ENCODE results near the gene SLC15A4. TPM values are rescaled to one million over a fixed set of nuclear protein-coding genes. Genes with fewer than 3 reads are reported as not detected.

SLC15A4 gene
- total and polyA plus RNA-seq, 9 of the 15 experiments (the other 6 are each of a cell fraction or from before 2014, with no cell fraction given), result 5.5 to 20.8 (median 10.1) TPM

DNA sequence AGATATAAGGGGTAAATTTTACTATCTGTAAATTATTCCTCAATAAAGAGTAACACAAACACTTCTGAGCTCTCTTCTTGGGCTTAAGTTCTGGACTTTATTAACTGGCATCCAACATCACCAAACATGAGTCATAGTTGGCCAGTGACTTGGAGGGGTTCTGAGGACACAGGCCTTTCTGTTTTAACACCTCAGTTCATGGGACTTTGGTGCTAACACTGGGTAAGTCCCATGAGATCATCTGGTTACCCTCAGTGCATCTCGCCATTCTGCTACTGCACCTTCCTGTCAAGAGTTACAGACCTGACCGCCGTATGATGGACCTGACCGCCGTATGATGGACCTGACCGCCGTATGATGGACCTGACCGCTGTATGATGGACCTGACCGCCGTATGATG is 9.9 kb downstream of the SLC15A4 start:
- Histone ChIP-seq H3K4me1 (replicated peaks in 1 of 2; ENCODE audit: control insufficient read depth in 2 of 2, insufficient read depth in 2 of 2, low read length in 2 of 2) (peaks cover 5 to 12% of the 10 kb centered on the region in 2 experiments; a peak in 3 of 5 replicates), H3K4me2 (ENCODE audit: insufficient read depth, low read length) (no peak overlapping the region), H3K79me2 (ENCODE audit: control insufficient read depth, insufficient read depth, low read length) (peaks cover 61% of the 10 kb centered on the region), H2AFZ (ENCODE audit: low read depth, low read length) (no peak overlapping the region), H3K27ac (ENCODE audit: extremely low read depth, low read depth, low read length) (no peak overlapping the region), H3K9me3 (replicated peaks; ENCODE audit: control insufficient read depth, insufficient read depth, low read depth, low read length) (no peaks in the 10 kb centered on the region), H3K27me3 (ENCODE audit: control insufficient read depth in 2 of 2, insufficient read depth in 2 of 2, low read length in 2 of 2) (no peaks in the 10 kb centered on the region), H3K9ac (ENCODE audit: insufficient read depth in 1 of 2, low read depth in 2 of 2, low read length in 2 of 2) (no peak overlapping the region), H3K36me3 (ENCODE audit: control insufficient read depth, insufficient read depth, low read length) (peaks cover 47% of the 10 kb centered on the region), H3K9me1 (ENCODE audit: control insufficient read depth, insufficient read depth, low read length) (no peaks in the 10 kb centered on the region), H4K20me1 (replicated peaks; ENCODE audit: control insufficient read depth, insufficient read depth, low read length) (no peaks in the 10 kb centered on the region; the same call in 1 of the 2 replicates), H3K4me3 (no peak overlapping the region)
- ChIA-PET CTCF (ENCODE audit: low intra/inter-chr PET ratio) (no interaction called here), POLR2A (no interaction called here)
- 83% methylated on average over 10 of the region's 10 CpGs for WGBS (ENCODE audit: insufficient coverage, low coverage, missing lambda C conversion rate)
- no peak for ATAC-seq
- no peak for FAIRE-seq
- no TSS peak for BruUV-seq (replicated peaks)
- intact Hi-C loops (cut with micrococcal nuclease) (no loop called here), in situ Hi-C loops (cut with MboI) (no loop called here)
- TF ChIP-seq ZNF764 (CRISPR knock-in tag; IDR thresholded peaks at IDR 0.05; ENCODE audit: low read depth), result no peak
- no peak for TF ChIP-seq NFIX (CRISPR knock-in tag; IDR thresholded peaks at IDR 0.05; ENCODE audit: low read depth)
- no peak for TF ChIP-seq GATA2 (CRISPR knock-in tag; IDR thresholded peaks at IDR 0.05)
- no peak for TF ChIP-seq PPARD (CRISPR knock-in tag; IDR thresholded peaks at IDR 0.05)
- TF ChIP-seq ZNF778 (CRISPR knock-in tag; IDR thresholded peaks at IDR 0.05), result no peak
- no peak for DNase-seq (ENCODE audit: extremely low read depth in 1 of 4, low spot score in 3 of 4)

DNA sequence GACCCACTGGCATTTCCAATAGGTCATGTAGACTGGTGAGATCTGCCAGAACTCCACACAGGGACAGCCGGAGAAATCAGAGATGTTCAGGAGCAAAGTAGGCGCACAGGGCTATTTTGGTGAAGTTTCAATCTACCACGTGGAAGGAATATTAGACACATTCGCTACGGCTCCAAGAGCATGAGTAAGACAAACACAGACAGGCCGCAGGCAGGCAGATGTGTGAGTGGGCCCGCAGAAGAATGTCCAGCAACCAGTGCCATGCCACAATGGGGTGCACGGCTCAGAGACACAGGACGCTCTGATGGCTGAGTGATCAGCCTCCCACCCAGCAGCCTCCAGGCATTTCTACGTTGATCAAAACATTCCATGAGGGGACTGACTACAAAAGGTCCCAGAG is 10.4 kb downstream of the SLC15A4 start:
- H3K9me3 ChIP-seq (replicated peaks; ENCODE audit: control insufficient read depth, insufficient read depth, low read depth, low read length), result no peaks in the 10 kb centered on the region
- H3K36me3 ChIP-seq (ENCODE audit: control insufficient read depth, insufficient read depth, low read length), result peaks cover 52% of the 10 kb centered on the region
- H4K20me1 ChIP-seq (replicated peaks; ENCODE audit: control insufficient read depth, insufficient read depth, low read length), result no peaks in the 10 kb centered on the region; the same call in 1 of the 2 replicates
- BruUV-seq (replicated peaks), result no TSS peak
- CTCF ChIA-PET (ENCODE audit: low intra/inter-chr PET ratio), result no interaction called here
- intact Hi-C loops (cut with micrococcal nuclease) (no loop called here), in situ Hi-C loops (cut with MboI) (no loop called here)
- FAIRE-seq, result no peak
- peaks cover 56% of the 10 kb centered on the region for H3K79me2 ChIP-seq (ENCODE audit: control insufficient read depth, insufficient read depth, low read length)
- POLR2A ChIA-PET, result no interaction called here
- no peak overlapping the region for H3K27ac ChIP-seq (ENCODE audit: extremely low read depth, low read depth, low read length)
- WGBS (ENCODE audit: insufficient coverage, low coverage, missing lambda C conversion rate), result 97% methylated on average over 8 of the region's 10 CpGs
- H3K9me1 ChIP-seq (ENCODE audit: control insufficient read depth, insufficient read depth, low read length), result no peaks in the 10 kb centered on the region
- H3K4me2 ChIP-seq (ENCODE audit: insufficient read depth, low read length), result no peak overlapping the region
- no peak overlapping the region for H2AFZ ChIP-seq (ENCODE audit: low read depth, low read length)
- ATAC-seq, result no peak
- H3K27me3 ChIP-seq (ENCODE audit: control insufficient read depth in 2 of 2, insufficient read depth in 2 of 2, low read length in 2 of 2), result no peaks in the 10 kb centered on the region
- no peak overlapping the region for H3K9ac ChIP-seq (ENCODE audit: insufficient read depth in 1 of 2, low read depth in 2 of 2, low read length in 2 of 2)
- H3K4me1 ChIP-seq (replicated peaks in 1 of 2; ENCODE audit: control insufficient read depth in 2 of 2, insufficient read depth in 2 of 2, low read length in 2 of 2), result peaks cover 2 to 12% of the 10 kb centered on the region in 2 experiments; a peak in 3 of 5 replicates
- no peak for DNase-seq (ENCODE audit: extremely low read depth in 1 of 4, low spot score in 3 of 4)
- H3K4me3 ChIP-seq, result no peak overlapping the region
- TF ChIP-seq NBN (IDR thresholded peaks at IDR 0.05; ENCODE audit: low read depth), result no peak
- TF ChIP-seq, protein P1, sequence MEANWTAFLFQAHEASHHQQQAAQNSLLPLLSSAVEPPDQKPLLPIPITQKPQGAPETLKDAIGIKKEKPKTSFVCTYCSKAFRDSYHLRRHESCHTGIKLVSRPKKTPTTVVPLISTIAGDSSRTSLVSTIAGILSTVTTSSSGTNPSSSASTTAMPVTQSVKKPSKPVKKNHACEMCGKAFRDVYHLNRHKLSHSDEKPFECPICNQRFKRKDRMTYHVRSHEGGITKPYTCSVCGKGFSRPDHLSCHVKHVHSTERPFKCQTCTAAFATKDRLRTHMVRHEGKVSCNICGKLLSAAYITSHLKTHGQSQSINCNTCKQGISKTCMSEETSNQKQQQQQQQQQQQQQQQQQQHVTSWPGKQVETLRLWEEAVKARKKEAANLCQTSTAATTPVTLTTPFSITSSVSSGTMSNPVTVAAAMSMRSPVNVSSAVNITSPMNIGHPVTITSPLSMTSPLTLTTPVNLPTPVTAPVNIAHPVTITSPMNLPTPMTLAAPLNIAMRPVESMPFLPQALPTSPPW (CRISPR knock-in tag; IDR thresholded peaks at IDR 0.05), result no peak
